GM19324 (cell line): ENCODE data around the gene CRTC2.
A peak's percentile ranks its signal among the peaks of the same experiment; 100 is the strongest.
"Not testable (repeated sequence)": the region's sequence is repeated elsewhere in the genome, so short reads cannot be mapped to it uniquely, and the experiment has no call there.

Experiments used
- ATAC-seq: cut with Tn5 transposase; IDR thresholded peaks from one replicate; pipeline ENCODE4 v1.9.1; 2021; ENCODE audit warnings: mild to moderate bottlenecking, moderate library complexity; ENCODE audit not compliant: unreplicated experiment, low FRiP score

Gene CRTC2

GRCh38 chr1:153933430-153933829 lies 25.0 kb downstream of the CRTC2 start:
- no peak for ATAC-seq

- ATAC-seq = no peak
Measured at GRCh38 chr1:153932156-153933131, 26.0 kb downstream of the CRTC2 start.

GRCh38 chr1:153929981-153930948 lies 28.1 kb downstream of the CRTC2 start:
- no peak for ATAC-seq

GRCh38 chr1:153929426-153929825 lies 29.0 kb downstream of the CRTC2 start:
- ATAC-seq = no peak

GRCh38 chr1:153928791-153929341 lies 29.5 kb downstream of the CRTC2 start:
- no peak for ATAC-seq

- no peak for ATAC-seq
Measured at GRCh38 chr1:153928245-153928644, 30.2 kb downstream of the CRTC2 start.

GRCh38 chr1:153926405-153926804 lies 32.0 kb downstream of the CRTC2 start:
- ATAC-seq = no peak

- ATAC-seq = peak; percentile 96
Measured at GRCh38 chr1:153922972-153923925, 35.2 kb downstream of the CRTC2 start, which contains the start of gene GATAD2B. Gene GATAD2B, minus strand, starts transcription at chr1:153922972. Its CDS starts 94,625 bp downstream, at chr1:153828347.

- peak; percentile 37 for ATAC-seq
Measured at GRCh38 chr1:153922076-153922971, 36.1 kb downstream of the CRTC2 start.

GRCh38 chr1:153921803-153922075 lies 36.7 kb downstream of the CRTC2 start:
- ATAC-seq = no peak

GRCh38 chr1:153921080-153921802 lies 37.2 kb downstream of the CRTC2 start:
- ATAC-seq = no peak

GRCh38 chr1:153919876-153920852 lies 38.2 kb downstream of the CRTC2 start:
- no peak for ATAC-seq

GRCh38 chr1:153916297-153916696 lies 42.1 kb downstream of the CRTC2 start:
- ATAC-seq = no peak

- ATAC-seq = no peak
Measured at GRCh38 chr1:153912349-153912748, 46.1 kb downstream of the CRTC2 start.

- ATAC-seq = not testable (repeated sequence)
Measured at GRCh38 chr1:153910560-153910959, 47.9 kb downstream of the CRTC2 start.

- no peak for ATAC-seq
Measured at GRCh38 chr1:153908071-153908470, 50.3 kb downstream of the CRTC2 start.

GRCh38 chr1:153907134-153907533 lies 51.3 kb downstream of the CRTC2 start:
- ATAC-seq = no peak
